ENCODE measurements around the gene SMIM33.
"Not testable (repeated sequence)": the region's sequence is repeated elsewhere in the genome, so short reads cannot be mapped to it uniquely, and the experiment has no call there.

The SMIM33 gene

DNA sequence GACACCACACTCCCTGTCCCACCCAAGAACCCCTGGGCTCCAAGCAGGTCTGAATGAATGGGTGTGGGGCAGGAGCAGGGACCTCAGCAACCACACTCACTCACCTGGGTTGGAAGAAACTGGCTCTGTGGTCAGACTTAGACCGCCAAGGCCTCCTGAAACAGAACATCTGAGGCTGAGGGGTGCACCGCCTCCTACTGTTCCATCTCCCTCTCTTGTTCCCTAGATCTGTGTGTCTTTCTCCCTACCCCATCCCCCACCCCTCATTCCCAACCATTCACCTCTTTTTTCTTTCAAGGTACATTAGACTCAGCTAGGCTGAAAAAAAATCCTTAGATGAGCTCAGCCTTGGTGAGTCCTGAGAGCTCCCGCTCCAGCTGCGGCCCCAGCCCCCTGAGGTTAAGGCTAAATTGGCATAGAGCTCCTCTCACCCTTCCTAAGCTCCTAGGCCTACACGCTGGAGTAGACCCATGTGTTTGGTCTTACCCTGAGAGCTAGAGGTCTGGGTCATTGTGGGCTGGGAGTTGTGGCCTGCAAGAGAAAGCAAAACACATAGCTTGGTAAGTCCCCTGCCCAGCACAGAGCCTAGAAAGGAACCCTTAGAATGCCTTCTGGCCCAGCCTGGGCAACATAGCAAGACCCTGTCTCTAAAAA lies 13.0 kb upstream of the SMIM33 start:
- no peak for DNase-seq

GRCh38 chr5:139458580-139459407 lies 12.0 kb upstream of the SMIM33 start:
- peak; percentile 79 for DNase-seq

GRCh38 chr5:139459451-139459934 lies 11.3 kb upstream of the SMIM33 start:
- no peak for DNase-seq

GRCh38 chr5:139460455-139460854 lies 10.3 kb upstream of the SMIM33 start:
- peak; percentile 45 for DNase-seq

DNA sequence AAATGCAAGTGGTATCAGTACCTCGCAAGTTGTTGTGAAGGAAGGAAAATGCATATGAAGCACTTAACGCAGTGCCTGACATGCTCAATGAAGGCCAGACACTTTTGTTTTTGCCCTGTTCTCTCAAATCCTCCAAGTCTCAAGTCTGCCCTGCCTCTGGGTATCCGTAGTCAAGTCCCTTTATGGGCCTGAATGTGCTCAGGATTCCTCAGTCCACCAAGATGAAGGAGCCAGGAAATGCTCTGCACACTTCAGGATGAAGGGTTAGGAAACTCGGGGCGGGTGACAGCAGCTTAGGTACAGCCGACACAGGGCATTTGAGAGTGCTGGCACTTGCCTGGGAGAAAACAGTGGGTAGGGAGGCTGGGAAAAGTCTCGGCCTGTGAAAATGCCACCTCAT lies 9.6 kb upstream of the SMIM33 start:
- no peak for DNase-seq

GRCh38 chr5:139461698-139462097 lies 9.1 kb upstream of the SMIM33 start:
- DNase-seq: peak; percentile 47

DNA sequence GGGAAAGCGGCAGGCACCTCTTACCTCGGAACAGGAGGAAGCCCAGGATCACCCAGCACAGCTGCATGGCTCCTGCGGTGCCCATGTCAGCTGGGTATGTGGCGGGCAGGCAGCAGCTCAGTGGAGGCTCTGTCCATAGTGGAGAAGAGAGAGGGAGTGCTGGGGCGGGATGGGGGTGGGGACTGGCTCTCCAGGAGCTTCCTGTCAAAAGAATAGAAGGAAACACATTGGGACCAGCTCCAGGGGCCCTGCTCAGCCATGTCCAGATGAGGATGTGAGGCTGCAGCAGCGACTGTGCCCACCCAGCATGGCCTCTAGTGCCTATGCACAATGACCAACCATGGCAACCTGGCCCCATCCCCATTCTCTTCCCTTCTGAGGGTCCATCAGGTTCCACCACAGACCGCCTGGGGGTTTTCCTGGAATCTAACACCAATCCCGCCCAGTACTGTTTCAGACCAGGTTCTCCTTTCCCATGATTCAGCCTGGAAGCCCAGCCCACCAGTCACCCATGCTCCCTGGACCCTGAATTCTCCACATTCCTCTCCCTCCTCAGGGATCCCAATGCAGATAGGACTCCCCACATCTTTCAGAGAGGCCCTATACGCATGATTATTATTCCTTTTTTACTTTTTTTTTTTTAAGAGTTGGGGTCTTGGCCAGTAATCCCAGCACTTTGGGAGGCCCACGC lies 8.1 kb upstream of the SMIM33 start, which contains the start of gene ECSCR:
Gene ECSCR, minus strand, starts transcription at position 158 of the 691 bp plus-strand sequence. Its CDS starts 73 bp downstream, at position 85.
- peak; percentile 48 for DNase-seq

GRCh38 chr5:139468421-139468931 lies 2.3 kb upstream of the SMIM33 start:
- no peak for DNase-seq

DNA sequence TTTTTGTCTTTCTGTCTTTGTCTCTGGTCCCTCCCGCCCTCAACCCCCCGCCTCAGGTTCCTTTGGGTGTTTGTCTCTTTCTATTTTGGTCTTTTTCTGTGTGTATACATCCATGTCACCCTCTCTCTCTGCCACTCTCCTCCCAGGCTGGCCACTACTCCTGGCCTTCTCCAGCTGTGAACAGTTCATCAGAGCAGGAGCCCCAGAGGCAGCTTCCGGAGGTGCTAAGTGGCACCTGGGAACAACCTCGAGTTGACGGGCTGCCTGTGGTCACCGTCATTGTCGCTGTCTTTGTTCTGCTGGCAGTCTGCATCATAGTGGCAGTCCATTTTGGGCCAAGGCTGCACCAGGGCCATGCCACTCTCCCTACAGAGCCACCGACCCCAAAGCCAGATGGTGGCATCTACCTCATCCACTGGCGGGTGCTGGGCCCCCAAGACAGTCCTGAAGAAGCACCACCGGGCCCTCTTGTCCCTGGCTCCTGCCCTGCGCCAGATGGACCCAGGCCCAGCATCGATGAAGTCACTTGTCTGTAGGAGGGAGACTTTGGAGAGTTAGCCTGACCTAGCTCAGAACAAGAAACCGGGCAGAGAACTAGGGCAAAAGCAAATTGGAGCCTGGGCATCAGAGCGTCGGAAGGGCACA lies 1.7 kb downstream of the SMIM33 start:
- no peak for DNase-seq

DNA sequence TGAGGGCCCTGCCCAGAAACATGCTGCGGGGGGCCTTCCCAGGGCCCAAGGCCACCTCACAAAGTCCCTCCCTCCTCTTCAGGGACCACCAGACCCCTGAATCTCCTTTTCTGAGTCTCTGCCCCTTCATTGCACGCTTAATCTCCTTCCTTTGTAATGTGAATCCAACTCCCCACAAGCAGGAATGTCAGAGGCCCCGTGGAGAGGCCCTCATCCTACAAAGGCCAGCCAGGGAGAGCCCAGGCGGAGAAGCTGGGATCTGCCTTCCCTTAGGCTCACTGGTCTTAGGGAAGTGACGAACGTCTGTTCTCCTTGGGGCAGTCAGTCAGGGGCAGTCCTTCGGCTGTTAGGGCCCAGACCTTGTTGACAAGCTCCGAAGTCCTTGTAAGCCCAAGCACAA lies 2.3 kb downstream of the SMIM33 start:
- no peak for DNase-seq

GRCh38 chr5:139473565-139473964 lies 2.8 kb downstream of the SMIM33 start:
- no peak for DNase-seq

DNA sequence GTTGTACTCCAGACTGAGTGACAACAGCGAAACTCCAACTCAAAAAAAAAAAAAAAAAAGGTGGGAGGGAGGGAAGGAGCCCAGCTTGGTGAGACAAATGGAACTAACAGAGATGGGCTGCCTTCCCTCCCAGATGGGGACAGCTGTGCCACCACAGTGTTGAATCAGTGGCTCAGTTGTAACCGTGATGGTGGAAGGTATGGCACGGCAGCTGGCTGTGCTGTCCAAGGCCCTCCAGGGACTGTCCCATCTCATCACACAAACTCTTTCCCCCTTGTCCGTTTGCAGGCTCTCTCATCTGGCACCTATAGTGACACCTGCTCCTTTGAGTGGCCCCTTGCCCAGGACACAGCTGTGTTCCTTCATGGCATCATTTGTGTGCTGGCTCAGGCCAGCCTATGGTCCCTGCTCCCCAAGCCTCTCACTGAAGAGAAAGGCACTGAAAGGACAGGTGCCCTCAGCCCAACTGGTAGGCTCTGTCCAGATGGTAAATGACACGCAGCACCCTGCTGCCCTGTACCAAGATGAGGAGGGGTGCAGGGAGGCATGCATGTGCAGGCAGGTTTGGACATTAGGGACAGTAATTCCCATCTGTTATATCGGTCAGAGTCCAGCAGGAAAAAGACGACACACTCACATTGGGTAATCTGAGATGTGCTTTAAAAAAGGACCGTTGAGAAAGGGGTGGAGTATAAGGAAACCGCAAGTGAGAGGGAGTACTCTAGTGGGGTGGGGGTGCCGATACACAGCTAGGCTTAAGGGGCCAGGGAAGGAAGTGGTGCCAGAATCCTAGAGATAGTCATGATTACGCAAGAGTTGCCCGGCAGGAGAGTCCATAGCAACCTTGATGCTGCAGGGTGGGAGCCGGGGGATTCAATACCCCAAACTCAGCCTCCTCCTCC lies 4.3 kb downstream of the SMIM33 start:
- peak; percentile 85 for DNase-seq

- no peak for DNase-seq
These were observed 5.2 kb downstream of the SMIM33 start for GRCh38 chr5:139475865-139476617.

- DNase-seq: not testable (repeated sequence)
These were observed 8.0 kb downstream of the SMIM33 start for GRCh38 chr5:139478657-139479423.

- not testable (repeated sequence) for DNase-seq
These were observed 8.9 kb downstream of the SMIM33 start for GRCh38 chr5:139479729-139480128.

- DNase-seq: no peak
These were observed 10.3 kb downstream of the SMIM33 start for GRCh38 chr5:139481122-139481533.

DNA sequence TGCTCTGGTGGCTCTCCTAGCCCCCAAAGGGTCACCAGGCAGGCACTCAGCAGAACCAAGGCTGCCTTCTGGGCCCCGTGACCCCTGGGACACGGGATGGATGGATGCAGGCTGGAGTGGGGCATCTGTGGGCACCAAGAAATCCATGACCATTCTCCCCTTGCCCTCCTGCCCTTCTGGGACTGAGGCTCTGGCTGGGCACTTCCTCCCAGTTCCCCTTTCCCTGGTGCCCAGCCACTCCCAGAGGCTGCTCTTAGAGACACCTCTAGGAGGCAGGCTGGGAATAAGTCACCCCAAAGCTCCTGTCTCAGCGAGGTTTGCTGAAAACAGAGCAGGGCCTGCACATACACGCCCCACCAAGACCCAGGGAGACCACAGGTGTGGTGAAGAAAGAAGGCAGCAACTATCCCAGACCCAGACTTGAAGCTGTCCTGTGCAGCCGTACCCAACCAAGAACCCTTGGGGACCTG lies 10.8 kb downstream of the SMIM33 start:
- DNase-seq: no peak

DNA sequence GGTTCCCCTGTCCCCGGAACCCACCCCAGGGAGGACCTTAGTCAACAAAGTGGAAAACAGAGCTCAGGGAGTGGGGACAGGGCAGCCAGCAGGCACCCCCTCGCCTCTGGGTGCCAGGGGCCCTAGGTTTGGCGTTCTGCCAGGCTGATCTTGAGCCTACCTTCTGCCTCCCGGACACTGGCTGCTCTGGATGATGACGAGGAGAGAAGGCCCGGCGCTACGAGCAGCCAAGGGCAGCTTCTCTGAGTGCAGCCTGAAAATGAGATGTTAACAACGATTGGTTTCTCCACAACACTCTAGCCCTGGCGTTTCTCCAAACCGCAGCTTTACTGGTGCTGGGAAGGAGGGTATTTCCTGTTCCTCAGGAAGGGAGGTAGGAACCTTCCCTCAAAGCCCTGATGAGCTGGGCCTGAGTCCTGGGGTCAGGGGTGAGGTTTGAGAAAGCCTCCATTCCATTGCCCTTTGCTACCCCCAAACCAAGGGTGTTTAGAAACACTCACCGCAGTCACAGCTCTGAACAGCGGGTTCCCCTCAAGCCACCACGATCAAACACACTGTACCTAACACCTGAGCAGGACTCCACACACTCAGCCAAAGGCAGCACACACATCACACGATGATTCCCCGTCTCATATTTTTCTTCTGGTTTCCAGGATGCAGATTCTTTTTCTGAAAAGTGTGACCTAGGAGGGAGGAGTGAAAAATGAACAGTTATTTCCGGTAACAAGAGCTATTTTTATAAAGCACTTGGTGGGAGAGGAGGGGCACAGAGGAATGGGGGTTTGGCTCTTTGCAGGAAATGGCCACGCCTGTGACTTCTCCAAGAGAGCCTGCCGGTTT lies 11.5 kb downstream of the SMIM33 start, which contains the start of gene STING1:
Gene STING1, minus strand, starts transcription at position 709 of the 840 bp plus-strand sequence. CDS start 1,054 bp downstream, outside the sequence.
- DNase-seq: peak; percentile 99

- not testable (repeated sequence) for DNase-seq
These were observed 12.0 kb downstream of the SMIM33 start for GRCh38 chr5:139482890-139483208.

Measured in fibroblast of upper back skin (primary cell).